ENCODE measurements around the gene SLC1A7.

DNA sequence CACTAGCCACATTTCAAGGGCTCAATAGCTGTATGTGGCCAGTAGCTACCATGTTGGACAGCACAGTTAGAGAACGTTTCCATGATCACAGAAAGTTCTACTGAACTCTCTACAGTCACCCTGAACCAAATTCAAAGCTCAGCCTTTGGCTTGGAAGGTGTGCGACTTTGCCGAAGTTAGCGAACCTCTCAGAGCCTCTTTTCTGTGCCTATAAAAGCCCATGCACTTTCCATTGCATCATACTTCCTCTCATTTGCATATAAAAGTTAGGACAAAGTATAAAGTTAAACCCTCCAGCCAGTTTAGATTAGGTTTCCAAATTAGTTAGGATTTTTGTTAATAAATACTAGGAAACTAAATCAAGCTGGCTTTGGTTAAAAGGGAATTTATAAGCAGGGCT is 4.7 kb upstream of the SLC1A7 start:
- TF ChIP-seq, protein P1, sequence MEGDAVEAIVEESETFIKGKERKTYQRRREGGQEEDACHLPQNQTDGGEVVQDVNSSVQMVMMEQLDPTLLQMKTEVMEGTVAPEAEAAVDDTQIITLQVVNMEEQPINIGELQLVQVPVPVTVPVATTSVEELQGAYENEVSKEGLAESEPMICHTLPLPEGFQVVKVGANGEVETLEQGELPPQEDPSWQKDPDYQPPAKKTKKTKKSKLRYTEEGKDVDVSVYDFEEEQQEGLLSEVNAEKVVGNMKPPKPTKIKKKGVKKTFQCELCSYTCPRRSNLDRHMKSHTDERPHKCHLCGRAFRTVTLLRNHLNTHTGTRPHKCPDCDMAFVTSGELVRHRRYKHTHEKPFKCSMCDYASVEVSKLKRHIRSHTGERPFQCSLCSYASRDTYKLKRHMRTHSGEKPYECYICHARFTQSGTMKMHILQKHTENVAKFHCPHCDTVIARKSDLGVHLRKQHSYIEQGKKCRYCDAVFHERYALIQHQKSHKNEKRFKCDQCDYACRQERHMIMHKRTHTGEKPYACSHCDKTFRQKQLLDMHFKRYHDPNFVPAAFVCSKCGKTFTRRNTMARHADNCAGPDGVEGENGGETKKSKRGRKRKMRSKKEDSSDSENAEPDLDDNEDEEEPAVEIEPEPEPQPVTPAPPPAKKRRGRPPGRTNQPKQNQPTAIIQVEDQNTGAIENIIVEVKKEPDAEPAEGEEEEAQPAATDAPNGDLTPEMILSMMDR (IDR thresholded peaks at IDR 0.05): no peak
- no peak for TF ChIP-seq EZH2 (IDR thresholded peaks at IDR 0.05; ENCODE audit: borderline replicate concordance, insufficient read depth, low read depth, low read length, poor library complexity, severe bottlenecking)
